GM19452 (cell line): ENCODE measurements around the gene CEP63.

ENCODE experiments used
- ATAC-seq: cut with Tn5 transposase; IDR thresholded peaks from one replicate; pipeline ENCODE4 v1.9.1; 2021; ENCODE audit not compliant: unreplicated experiment

Gene CEP63

DNA sequence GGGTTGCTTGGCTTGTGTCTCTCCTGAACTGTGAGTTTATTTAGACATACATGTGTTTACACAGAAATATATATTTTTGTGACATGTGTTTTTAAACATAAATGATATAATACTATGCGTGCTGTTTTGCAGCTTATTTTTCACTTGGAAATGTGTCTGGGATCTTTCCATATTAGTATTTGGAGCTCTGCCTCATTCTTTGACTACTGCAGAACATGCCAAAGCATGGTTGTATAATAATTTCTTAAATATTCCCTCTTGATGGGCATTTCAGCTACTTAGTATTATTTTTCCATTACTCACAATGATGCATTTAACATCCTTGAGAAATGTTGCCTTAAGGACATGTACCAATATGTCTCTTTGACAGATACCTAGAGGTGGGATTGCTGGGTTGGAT is 19.5 kb upstream of the CEP63 start:
- ATAC-seq: no peak

DNA sequence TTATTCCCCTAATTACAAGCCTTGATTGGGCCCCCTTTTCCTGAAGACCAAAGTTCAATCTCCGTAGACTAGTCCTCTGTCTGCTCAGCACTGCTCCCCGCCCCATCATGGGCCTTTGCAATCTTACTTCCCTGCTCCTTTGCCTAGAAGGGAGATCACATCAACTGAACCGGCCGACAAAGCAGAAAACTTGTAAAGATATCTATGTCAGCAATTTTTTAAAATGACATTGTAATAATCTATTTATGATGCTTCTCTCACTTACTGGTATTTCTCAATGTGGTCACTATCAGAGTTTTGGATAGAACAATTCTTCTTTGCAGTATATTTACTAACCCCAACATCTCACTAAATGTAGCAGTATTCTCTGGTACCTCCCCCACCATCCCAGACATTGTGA is 17.3 kb upstream of the CEP63 start:
- ATAC-seq: no peak

DNA sequence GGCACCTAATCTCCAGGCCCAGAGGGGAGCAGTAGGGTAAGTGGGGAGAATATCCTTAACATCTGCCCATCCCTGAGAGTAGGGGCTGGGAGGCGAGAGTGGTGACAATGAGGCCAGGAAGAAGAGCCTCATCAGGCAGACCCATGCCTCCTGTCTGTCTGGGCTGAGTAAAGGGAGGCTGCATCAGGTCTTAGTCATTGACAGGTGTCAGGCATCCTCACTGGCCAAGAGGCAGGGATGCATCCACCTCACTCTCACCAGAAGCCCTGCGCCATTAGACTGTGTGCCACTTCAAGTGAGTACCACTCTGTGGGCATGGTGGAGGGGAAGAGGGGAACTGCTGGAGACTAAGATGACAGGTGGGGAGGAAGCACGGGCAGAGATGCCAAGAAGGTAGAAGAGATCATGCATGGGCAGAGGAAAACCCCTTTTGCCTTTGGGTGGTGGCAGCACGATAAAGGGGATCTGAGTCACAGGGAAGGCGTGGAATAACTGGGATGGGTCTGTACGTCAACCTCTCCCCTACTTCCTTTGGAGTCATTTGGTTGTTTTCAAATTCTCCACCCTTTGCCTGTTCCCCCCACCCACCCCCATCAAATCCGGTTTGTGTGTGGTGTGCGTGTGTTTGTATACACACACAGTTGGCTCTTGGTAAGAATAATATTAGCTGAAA is 14.2 kb upstream of the CEP63 start:
- no peak for ATAC-seq

DNA sequence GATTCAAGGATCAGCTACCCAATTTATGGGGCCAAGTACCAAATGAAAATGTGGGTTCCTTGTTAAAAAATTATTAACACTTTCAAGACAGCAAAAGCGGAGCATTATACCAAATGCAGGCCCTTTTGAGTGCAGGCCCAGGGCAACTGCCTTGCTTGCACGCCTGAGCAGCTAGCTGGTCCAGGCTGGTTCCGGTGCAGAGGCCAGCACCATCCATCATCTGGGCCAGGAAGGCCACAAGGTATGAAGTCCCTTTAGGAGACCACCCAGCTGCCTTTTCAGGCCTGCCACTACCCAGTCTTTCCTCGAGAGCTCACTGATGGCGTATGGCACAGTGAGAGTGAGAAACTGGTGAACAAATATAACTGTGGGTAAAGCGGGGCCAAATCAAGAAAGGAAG is 13.0 kb upstream of the CEP63 start:
- no peak for ATAC-seq

DNA sequence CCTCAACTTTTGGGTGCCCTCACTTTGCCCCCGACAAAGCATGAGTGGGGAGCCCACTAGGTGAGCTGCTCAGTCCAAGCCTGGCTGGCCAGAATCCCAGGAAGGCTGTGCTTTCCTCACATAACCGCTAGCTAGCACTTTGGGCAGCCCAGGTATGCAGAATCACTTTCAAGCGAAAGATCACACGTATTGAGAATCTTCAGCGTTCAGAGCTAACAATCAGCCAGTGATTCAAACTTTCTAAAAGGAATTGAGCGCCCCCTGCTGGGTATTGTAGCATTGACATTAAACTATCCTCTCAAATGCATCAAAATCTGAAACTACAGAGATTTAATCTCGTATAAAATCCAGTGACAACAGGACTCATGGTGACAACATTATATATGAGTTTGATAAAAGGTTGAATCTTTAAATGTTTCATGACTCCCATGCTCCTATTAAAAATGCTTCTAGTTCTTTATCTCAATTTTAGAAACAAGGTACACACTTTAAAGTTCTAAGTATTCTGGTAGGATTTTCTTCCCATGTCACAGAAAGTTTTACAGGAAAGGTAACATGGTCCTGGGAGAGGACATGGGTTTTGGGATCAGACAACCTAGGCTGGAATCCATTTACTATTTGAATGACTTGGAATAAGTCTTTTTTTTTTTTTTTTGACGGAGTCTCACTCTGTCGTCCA is 11.8 kb upstream of the CEP63 start:
- no peak for ATAC-seq

DNA sequence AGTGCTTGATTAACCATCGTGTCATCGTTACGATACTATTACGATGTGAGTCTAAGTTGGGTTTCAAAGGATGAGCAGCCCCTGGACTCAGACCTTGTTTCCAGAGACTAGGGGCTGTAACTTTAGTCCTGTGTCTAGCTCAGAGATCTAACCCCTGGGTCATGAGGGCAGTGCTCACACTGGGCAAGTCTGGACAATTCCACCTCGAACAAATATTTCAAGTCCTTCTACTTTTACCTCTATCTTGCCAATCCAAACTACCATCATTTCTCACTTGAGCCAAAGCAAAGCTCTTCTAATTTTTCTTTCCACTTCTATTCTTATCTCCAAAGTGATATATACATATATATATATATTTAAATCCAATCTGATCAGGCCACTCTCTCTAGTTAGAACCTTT is 10.9 kb upstream of the CEP63 start:
- ATAC-seq: no peak

DNA sequence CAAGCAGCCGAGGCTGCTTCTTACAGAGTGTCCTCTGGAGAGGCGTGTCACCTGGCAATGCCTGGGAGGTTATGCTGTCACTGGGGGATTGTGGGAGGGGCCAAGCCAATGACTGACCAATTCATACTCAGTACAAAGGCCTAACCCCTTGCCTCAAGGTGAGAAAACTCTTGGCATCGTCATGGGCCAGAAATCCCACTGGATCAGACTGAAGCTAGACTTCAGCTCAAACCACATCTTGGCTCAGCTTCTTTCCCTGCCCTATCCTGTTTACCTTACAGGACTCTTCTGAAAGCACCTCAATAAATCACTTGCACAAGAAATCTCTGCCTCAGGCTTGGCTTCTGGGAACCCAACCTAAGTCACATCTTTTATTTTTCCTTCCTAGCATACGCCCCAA is 9.6 kb upstream of the CEP63 start:
- ATAC-seq: no peak

DNA sequence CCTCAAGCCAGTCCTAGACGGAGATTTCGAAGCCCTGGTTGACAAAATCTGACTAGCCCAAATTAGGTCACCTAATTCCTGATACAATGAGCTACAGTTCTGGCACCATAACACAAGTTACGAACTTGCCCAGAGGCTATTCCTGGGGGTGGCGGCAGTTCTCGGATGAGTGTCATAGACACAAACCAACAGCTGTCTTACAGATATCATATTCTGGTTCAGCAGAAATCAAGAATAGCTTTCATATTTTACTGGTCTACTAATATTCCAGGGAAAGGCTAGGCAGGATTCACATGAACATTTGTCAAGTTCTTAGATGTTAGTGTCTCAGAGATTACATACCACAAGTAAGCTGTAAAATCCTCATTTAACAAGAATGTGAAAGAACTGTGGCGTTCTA is 8.9 kb upstream of the CEP63 start:
- no peak for ATAC-seq

DNA sequence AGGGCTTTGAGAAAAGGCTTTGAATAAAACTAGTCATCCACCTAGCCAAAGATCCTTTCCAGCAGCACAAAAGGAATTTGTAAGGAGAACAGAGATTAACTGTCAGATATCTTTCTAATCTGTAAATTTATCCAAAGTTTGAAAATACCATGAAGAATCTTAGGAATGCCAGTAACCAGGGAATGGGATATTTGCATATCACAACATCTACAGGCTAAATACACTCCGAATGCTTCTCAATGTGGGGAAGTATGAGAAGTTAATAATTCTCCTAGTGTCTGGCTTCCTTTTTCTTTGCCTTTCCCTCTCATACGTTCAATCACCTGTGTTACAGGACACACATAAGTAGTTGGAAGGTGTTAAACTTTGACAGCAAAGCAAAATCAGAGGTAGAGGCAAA is 7.9 kb upstream of the CEP63 start:
- ATAC-seq: no peak

DNA sequence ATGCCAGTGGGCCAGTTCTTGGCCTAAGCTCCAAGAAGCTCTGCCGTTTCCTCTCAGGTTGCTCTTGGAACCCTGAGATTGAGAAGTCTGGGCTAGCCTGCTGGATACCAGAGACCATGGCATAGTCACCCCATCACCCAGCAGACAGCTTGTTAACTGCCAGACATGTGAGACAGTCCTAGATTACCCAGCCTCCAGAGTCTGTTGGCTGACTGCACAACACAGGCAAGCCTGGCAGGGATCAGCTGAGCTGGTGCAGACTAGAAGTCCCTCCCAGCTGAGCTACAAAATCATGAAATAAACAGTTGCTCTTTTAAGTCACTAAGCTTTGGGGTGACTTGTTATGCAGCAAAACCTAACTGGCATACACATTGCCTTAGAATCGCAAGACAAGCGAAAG is 5.3 kb upstream of the CEP63 start:
- no peak for ATAC-seq

DNA sequence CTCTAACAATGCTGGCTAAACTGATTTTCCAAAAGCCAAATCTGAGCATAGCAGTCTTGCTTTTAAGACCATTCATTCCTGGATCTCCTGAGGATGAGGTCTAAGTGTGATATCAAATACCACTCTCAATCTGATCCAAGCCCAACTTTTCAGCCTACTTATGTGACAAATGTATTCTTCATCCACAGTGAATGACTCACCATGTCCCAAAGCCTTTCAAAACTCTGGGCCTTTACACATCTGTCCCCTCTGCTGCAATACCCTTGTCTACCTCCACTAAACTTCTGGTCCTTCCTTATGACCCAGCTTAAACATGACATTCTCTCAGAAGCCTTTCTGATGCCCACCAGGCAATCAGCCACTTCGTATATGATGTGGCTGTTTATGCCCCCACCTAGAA is 4.7 kb upstream of the CEP63 start:
- ATAC-seq: no peak

DNA sequence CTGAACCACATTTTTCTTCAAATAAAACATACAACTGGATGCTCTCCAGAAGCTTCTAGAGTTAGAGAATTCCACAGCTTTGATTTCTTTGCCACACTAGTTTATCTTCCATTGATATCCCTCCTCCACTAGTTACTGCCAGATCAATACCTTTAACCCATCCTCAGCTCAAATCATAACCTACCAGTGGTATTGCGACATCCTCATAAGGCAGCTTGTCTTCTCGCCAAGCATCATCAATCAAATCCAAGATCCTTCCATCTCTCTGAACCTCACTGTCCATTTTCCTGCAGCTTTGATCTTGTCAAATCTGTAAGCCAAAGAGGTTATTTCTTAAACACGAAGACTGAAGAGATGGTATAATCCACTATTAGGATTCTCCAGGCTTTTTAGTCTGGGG is 3.2 kb upstream of the CEP63 start:
- no peak for ATAC-seq

DNA sequence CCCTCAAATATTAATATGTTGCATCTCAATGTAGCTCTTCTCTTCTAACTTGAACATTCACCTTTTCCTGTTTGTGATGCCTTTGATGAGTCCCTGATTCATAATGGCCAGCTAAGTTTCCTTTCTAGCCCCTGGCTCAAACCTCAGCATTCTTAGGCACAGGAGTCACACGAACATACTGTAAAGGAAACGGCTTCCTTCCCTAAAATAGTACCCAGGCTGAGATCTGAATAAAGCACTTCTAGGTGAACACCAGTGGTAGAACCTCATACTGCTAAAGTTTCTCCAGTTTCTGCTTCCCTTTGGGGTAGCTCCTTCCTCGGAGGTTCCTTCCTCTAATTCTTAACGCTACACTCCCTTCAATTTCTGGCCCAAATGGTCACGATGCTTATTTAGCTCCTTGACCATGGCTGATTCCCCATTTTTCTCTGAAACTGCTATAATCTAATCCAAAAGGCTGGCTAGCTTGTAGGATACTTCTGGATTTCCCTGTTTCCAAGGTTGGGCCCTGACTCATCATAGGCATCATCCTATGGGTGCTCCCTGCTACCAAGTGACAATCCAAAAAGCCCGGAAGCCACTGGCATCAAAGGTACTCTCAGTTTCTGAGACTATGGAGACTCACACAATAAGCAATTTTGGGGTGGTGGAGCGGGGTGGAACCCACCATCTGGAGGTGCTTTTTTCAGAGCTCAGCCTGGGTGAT is 2.5 kb upstream of the CEP63 start:
- ATAC-seq: no peak

DNA sequence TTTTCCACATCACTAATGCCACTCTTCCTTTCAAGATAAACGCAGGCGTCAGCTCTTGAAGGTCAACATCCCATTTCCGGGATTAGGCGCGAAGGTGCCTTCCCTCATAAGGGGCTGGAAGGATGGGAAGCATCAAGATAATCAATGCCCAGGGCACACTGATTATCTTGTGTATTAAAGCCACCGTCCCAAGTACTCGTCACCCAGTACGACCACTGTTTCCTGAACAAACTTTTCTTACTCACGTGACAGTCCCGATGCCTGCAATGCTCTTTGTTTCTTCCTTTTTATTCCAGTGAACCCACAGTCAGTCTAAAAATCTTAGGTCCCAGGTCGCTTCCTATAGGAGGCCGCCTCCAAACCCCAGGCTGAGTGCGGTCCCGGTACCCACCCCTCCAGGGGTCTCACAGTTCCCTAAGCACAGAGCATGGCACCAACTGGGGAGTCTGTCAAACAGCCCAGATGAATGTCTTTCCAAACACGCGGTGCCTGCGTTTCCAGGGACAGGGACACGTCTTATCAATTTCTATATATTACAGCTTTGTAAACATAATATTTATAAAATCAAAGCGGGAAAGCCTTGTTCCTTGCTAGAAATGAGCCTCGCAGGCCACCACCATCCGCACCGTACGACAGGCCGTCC is 661 bp upstream of the CEP63 start:
- peak; percentile 2 for ATAC-seq

DNA sequence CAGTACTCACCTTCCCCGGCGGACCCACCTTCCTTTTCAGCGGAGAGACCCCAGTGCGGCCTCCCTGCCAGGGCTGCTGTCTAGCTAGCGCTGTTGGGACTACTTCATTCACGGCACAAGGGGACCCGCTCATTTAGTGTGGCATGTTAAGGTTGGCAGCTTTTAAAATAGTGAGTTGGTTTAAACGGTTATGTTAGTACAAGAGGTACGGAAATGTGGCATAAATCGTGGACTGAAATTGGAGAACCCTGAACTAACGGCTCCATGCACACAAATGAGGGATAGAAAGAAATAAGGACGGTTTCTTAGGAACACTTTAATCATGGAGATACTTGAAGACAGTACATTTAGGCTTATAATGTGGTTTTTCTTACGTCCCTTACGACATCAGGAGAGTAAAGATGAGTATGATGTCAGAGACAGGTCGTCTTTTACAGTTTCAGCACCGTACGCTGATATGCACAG is 752 bp downstream of the CEP63 start:
- ATAC-seq: peak; percentile 7

DNA sequence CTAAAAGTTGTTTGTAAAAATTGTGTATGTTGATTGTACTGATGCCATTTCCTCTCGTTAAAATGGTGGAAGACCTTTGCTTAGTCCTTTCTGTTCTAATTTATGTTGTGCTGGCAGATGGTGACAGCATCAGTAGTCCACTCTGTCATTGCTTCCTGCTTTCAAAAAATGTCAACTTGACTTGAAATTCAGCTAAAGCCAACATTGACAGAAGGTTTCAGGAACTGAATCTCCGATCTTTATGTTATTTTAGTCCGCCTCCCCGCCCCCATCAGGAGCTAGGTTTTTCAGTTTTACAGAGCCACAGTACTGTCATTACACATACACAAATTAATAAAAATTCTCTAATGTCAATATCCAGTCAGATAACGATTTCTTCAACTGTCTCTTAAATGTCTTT is 1.5 kb downstream of the CEP63 start:
- ATAC-seq: no peak

DNA sequence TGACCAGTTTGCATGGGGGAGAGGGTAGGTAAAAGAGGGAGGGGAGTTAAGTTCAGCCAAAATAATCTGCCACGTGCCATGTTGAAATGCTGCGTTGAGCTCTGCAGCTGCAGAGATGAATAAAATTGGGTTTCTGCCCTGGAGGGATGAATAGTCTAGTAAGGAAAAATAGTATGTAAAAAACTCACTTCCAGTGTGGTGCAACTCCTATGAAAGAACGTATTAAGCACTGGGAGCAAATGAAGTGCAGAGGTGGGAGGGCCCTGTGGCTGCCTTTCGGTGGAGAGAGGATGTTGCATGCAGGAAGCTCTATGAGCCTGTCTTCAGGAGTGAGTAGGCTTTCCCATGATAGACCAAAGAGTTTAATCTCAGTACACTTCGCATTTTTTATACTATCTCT is 8.6 kb downstream of the CEP63 start:
- no peak for ATAC-seq

DNA sequence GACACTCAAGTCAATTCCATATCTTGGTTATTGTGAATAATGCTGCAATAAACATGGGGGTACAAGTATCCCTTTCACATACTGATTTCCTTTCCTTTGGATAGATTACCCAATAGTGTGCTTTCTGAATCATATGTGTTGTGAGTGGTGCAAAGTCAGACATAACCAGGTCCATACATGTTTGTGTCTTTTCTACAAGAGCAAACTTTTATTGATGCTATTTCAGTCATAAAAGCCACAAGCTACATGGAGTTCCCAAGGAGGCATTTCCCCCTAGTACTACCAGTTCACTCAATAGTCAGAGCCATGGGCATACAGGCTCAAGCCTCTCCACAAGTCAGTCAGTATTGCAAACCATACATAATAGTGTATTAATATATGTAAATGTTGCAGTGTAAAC is 10.1 kb downstream of the CEP63 start:
- ATAC-seq: no peak

DNA sequence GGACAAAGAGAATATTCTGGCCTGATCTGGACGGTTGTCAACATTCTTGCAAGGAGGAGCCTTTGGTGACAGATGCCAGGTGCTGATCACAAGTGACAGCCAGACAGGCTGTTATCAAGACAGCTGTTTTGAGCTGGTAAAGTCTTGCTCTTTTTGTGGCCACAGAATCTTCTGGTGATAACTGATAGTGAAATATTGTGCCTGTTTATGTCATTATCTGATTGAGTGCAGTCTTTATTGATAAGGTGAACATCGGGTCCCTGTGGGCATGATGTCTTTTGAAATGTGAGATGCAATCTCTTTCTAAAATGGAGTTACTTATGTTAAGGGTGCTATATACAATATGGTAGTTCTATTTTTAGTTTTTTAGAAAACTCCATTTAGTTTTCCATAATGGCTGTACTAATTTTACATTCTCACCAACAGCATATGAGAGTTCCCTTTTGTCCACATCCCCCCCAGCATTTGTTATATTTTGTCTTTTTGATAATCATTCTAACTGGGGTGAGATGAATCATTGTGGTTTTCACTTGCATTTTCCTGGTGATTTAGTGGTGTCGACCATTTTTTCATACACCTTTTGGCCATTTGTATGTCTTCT is 10.7 kb downstream of the CEP63 start:
- ATAC-seq: no peak

DNA sequence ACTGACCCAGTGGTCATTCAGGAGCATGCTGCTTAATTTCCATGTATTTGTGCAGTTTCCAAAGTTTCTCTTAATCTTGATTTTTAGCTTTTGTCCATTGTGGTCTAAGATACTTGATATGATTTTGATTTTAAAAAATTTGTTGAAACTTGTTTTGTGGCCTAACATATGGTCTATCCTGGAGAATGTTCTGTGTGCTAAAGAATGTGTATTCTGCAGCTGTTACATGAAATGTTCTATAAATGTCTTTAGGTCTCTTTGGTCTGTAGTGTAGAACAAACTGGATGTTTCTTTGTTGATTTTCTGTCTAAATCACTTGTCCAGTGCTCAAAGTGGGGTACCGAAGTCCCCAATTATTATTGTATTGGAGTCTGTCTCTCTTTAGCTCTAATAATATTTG is 17.4 kb downstream of the CEP63 start:
- no peak for ATAC-seq

DNA sequence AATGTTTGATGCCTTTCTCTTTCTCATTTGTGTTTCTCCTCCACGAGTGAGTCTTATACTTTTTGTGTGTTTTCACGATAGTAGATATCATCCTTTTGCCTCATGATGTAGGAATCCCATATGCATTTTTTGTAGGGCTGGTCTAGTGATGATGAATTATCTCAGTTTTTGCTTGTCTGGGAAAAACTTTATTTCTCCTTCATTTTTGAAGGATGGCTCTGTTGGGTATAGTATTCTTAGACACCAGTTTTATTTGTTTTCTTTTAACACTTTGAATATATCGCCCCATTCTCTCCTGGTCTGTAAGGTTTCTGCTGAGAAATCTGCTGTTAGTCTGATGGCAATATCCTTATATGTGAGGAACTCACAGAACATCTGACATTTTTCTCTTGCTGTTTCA is 18.3 kb downstream of the CEP63 start:
- ATAC-seq: no peak
